GM23338 (cell line): Measurements from ENCODE around the gene TXNRD1.

Experiments
- CREB1 ChIP-seq: fragments of 250-450 bp; sonication (Bioruptor Pico); IDR thresholded peaks from 2 replicates; pipeline ENCODE4 v1.5.0; 2020; ENCODE audit warnings: low read depth, mild to moderate bottlenecking, moderate library complexity
- EZH2 ChIP-seq: fragments of 200-600 bp; sonication (generic); IDR thresholded peaks from one replicate; pipeline ENCODE4 v1.8.0; 2017; ENCODE audit warnings: antibody characterized with exemption, mild to moderate bottlenecking, low read depth; ENCODE audit not compliant: unreplicated experiment
- EZH2phosphoT487 ChIP-seq: fragments of 200-600 bp; sonication (generic); IDR thresholded peaks from one replicate; pipeline ENCODE4 v1.8.1; 2018; ENCODE audit warnings: antibody characterized with exemption; ENCODE audit not compliant: unreplicated experiment
- JUNB ChIP-seq: IDR thresholded peaks from one replicate; pipeline ENCODE4 v1.6.1; 2016; ENCODE audit warnings: antibody characterized with exemption; ENCODE audit not compliant: unreplicated experiment
- POLR2AphosphoS5 ChIP-seq: IDR thresholded peaks from 2 replicates; pipeline ENCODE4 v1.6.1; 2016; ENCODE audit warnings: antibody characterized with exemption, low read depth
- STAT1 ChIP-seq: IDR thresholded peaks from one replicate; pipeline ENCODE4 v1.6.1; 2016; ENCODE audit warnings: antibody characterized with exemption; ENCODE audit not compliant: unreplicated experiment
- ZNF114 ChIP-seq: fragments of 250-450 bp; sonication (Bioruptor Pico); IDR thresholded peaks from 2 replicates; pipeline ENCODE4 v1.5.0; 2020; ENCODE audit warnings: mild to moderate bottlenecking, moderate library complexity
- ZNF331 ChIP-seq: fragments of 250-450 bp; sonication (Bioruptor Pico); IDR thresholded peaks from 2 replicates; pipeline ENCODE4 v1.5.0; 2020; ENCODE audit warnings: low read depth, mild to moderate bottlenecking, moderate library complexity
- TF ChIP-seq, protein P1 (sequence below), 2 experiments: fragments of 200-600 bp in 1 of 2; sonication (generic) in 1 of 2; conservative IDR thresholded peaks; 2 replicates each; pipeline versions ENCODE4 v1.5.1 to v1.6.1; 2016 to 2017; ENCODE audit warnings: antibody characterized with exemption in 2 of 2, low read depth in 2 of 2, mild to moderate bottlenecking in 2 of 2, moderate library complexity in 1 of 2
- TF ChIP-seq, protein P2 (sequence below): IDR thresholded peaks from 2 replicates; pipeline ENCODE4 v1.6.1; 2016; ENCODE audit warnings: antibody characterized with exemption
- TF ChIP-seq, protein P3 (sequence below): IDR thresholded peaks from one replicate; pipeline ENCODE4 v1.6.1; 2018; ENCODE audit warnings: antibody characterized with exemption; ENCODE audit not compliant: unreplicated experiment
- TF ChIP-seq, protein P4 (sequence below): fragments of 250-450 bp; sonication (Bioruptor Pico); IDR thresholded peaks from 2 replicates; pipeline ENCODE4 v1.5.0; 2020; ENCODE audit warnings: mild to moderate bottlenecking, moderate library complexity

DNA sequence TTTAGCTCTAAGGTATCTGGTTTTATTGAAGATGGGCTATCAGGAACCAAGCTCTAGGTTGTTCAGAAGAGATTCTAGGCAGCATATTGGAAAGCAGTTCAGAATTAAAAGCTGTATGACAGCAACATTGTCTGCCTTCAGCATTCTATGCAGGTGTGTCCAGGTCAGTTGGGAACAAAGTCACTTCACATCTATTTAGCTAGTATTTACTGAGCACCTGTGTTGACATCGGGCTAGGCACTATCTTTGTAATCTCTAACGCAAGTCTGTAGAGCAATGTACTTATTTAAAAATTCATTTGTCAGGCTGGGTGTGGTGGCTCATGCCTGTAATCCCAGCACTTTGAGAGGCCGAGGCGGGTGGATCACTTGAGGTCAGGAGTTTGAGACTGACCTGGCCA is 81.1 kb downstream of the TXNRD1 start:
- TF ChIP-seq POLR2AphosphoS5, result no peak
- TF ChIP-seq, protein P1, sequence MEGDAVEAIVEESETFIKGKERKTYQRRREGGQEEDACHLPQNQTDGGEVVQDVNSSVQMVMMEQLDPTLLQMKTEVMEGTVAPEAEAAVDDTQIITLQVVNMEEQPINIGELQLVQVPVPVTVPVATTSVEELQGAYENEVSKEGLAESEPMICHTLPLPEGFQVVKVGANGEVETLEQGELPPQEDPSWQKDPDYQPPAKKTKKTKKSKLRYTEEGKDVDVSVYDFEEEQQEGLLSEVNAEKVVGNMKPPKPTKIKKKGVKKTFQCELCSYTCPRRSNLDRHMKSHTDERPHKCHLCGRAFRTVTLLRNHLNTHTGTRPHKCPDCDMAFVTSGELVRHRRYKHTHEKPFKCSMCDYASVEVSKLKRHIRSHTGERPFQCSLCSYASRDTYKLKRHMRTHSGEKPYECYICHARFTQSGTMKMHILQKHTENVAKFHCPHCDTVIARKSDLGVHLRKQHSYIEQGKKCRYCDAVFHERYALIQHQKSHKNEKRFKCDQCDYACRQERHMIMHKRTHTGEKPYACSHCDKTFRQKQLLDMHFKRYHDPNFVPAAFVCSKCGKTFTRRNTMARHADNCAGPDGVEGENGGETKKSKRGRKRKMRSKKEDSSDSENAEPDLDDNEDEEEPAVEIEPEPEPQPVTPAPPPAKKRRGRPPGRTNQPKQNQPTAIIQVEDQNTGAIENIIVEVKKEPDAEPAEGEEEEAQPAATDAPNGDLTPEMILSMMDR (conservative IDR thresholded peaks at IDR 0.05; ENCODE audit: low read depth in 2 of 2), result no peak
- TF ChIP-seq, protein P2, sequence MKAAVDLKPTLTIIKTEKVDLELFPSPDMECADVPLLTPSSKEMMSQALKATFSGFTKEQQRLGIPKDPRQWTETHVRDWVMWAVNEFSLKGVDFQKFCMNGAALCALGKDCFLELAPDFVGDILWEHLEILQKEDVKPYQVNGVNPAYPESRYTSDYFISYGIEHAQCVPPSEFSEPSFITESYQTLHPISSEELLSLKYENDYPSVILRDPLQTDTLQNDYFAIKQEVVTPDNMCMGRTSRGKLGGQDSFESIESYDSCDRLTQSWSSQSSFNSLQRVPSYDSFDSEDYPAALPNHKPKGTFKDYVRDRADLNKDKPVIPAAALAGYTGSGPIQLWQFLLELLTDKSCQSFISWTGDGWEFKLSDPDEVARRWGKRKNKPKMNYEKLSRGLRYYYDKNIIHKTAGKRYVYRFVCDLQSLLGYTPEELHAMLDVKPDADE, result no peak
- TF ChIP-seq STAT1, result no peak
- no peak for TF ChIP-seq EZH2
- TF ChIP-seq EZH2phosphoT487, result no peak
- TF ChIP-seq, protein P3, sequence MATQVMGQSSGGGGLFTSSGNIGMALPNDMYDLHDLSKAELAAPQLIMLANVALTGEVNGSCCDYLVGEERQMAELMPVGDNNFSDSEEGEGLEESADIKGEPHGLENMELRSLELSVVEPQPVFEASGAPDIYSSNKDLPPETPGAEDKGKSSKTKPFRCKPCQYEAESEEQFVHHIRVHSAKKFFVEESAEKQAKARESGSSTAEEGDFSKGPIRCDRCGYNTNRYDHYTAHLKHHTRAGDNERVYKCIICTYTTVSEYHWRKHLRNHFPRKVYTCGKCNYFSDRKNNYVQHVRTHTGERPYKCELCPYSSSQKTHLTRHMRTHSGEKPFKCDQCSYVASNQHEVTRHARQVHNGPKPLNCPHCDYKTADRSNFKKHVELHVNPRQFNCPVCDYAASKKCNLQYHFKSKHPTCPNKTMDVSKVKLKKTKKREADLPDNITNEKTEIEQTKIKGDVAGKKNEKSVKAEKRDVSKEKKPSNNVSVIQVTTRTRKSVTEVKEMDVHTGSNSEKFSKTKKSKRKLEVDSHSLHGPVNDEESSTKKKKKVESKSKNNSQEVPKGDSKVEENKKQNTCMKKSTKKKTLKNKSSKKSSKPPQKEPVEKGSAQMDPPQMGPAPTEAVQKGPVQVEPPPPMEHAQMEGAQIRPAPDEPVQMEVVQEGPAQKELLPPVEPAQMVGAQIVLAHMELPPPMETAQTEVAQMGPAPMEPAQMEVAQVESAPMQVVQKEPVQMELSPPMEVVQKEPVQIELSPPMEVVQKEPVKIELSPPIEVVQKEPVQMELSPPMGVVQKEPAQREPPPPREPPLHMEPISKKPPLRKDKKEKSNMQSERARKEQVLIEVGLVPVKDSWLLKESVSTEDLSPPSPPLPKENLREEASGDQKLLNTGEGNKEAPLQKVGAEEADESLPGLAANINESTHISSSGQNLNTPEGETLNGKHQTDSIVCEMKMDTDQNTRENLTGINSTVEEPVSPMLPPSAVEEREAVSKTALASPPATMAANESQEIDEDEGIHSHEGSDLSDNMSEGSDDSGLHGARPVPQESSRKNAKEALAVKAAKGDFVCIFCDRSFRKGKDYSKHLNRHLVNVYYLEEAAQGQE, result no peak
- TF ChIP-seq JUNB, result no peak
- TF ChIP-seq CREB1 (CRISPR knock-in tag), result no peak
- TF ChIP-seq ZNF331 (CRISPR knock-in tag), result no peak
- TF ChIP-seq ZNF114 (CRISPR knock-in tag), result no peak
- TF ChIP-seq, protein P4, sequence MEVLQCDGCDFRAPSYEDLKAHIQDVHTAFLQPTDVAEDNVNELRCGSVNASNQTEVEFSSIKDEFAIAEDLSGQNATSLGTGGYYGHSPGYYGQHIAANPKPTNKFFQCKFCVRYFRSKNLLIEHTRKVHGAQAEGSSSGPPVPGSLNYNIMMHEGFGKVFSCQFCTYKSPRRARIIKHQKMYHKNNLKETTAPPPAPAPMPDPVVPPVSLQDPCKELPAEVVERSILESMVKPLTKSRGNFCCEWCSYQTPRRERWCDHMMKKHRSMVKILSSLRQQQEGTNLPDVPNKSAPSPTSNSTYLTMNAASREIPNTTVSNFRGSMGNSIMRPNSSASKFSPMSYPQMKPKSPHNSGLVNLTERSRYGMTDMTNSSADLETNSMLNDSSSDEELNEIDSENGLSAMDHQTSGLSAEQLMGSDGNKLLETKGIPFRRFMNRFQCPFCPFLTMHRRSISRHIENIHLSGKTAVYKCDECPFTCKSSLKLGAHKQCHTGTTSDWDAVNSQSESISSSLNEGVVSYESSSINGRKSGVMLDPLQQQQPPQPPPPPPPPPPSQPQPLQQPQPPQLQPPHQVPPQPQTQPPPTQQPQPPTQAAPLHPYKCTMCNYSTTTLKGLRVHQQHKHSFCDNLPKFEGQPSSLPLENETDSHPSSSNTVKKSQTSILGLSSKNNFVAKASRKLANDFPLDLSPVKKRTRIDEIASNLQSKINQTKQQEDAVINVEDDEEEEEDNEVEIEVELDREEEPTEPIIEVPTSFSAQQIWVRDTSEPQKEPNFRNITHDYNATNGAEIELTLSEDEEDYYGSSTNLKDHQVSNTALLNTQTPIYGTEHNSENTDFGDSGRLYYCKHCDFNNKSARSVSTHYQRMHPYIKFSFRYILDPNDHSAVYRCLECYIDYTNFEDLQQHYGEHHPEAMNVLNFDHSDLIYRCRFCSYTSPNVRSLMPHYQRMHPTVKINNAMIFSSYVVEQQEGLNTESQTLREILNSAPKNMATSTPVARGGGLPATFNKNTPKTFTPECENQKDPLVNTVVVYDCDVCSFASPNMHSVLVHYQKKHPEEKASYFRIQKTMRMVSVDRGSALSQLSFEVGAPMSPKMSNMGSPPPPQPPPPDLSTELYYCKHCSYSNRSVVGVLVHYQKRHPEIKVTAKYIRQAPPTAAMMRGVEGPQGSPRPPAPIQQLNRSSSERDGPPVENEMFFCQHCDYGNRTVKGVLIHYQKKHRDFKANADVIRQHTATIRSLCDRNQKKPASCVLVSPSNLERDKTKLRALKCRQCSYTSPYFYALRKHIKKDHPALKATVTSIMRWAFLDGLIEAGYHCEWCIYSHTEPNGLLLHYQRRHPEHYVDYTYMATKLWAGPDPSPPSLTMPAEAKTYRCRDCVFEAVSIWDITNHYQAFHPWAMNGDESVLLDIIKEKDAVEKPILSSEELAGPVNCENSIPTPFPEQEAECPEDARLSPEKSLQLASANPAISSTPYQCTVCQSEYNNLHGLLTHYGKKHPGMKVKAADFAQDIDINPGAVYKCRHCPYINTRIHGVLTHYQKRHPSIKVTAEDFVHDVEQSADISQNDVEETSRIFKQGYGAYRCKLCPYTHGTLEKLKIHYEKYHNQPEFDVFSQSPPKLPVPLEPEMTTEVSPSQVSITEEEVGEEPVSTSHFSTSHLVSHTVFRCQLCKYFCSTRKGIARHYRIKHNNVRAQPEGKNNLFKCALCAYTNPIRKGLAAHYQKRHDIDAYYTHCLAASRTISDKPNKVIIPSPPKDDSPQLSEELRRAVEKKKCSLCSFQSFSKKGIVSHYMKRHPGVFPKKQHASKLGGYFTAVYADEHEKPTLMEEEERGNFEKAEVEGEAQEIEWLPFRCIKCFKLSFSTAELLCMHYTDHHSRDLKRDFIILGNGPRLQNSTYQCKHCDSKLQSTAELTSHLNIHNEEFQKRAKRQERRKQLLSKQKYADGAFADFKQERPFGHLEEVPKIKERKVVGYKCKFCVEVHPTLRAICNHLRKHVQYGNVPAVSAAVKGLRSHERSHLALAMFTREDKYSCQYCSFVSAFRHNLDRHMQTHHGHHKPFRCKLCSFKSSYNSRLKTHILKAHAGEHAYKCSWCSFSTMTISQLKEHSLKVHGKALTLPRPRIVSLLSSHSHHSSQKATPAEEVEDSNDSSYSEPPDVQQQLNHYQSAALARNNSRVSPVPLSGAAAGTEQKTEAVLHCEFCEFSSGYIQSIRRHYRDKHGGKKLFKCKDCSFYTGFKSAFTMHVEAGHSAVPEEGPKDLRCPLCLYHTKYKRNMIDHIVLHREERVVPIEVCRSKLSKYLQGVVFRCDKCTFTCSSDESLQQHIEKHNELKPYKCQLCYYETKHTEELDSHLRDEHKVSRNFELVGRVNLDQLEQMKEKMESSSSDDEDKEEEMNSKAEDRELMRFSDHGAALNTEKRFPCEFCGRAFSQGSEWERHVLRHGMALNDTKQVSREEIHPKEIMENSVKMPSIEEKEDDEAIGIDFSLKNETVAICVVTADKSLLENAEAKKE (CRISPR knock-in tag), result no peak
